ENCODE data around the gene KRTAP15-1.

The KRTAP15-1 gene

DNA sequence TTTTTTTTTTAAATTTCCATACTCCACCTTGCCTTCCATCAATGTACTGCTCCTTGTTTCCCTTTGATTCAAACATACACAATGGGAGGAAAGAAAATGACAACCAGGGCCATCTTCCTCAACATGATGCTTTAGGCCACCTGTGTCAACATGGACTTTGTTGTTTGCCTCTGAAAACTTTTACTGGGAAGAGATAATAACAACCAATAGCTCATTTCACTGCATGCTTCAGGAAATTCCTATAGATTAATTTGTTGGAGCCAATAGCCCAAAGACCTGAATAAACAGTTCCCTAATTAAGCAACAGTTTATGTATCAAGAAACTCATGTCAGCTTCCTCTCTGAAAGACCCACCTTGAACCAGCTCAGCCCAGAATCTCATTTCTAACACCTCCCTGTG is 3.2 kb downstream of the KRTAP15-1 start:
- no peaks in the 10 kb centered on the region for H3K9me3 ChIP-seq (ENCODE audit: control insufficient read depth in 2 of 2, low read length in 2 of 2)
- H3K4me3 ChIP-seq (ENCODE audit: low read length in 2 of 2): no peak overlapping the region
- no peaks in the 10 kb centered on the region for H3K4me1 ChIP-seq (ENCODE audit: control insufficient read depth, insufficient read depth, low read length)
- H3K27ac ChIP-seq (ENCODE audit: low read length): no peak overlapping the region
- H3K27me3 ChIP-seq (ENCODE audit: control insufficient read depth in 1 of 2, insufficient read depth in 2 of 2, low read length in 2 of 2): no peaks in the 10 kb centered on the region
- H3K9ac ChIP-seq (ENCODE audit: low read length in 2 of 2): no peak overlapping the region
- no peaks in the 10 kb centered on the region for H3K36me3 ChIP-seq (ENCODE audit: control insufficient read depth in 2 of 2, insufficient read depth in 2 of 2, low read length in 2 of 2)

DNA sequence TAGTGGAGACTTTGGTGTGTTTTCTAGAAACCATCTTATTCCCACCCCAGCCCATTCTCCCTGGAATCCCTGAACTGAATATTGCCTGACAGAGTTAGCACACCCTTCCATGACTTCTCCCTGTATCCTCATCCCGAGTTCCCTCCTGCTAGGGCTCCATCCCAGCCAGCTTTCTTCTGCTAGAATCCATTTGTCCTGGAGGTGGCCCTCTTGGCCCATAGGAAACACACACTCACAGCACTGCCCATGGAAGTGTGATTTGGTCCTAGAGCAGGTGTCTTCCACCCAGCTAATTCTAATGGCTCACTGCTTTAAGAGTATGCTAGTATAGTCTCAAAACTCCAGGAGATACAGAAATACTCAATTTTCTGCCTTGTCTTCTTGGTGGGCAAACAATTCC is 4.1 kb downstream of the KRTAP15-1 start:
- Histone ChIP-seq H3K27me3 (ENCODE audit: control insufficient read depth in 1 of 2, insufficient read depth in 2 of 2, low read length in 2 of 2) (no peaks in the 10 kb centered on the region), H3K4me3 (ENCODE audit: low read length in 2 of 2) (no peak overlapping the region), H3K27ac (ENCODE audit: low read length) (no peak overlapping the region), H3K9me3 (ENCODE audit: control insufficient read depth in 2 of 2, low read length in 2 of 2) (no peaks in the 10 kb centered on the region), H3K4me1 (ENCODE audit: control insufficient read depth, insufficient read depth, low read length) (no peaks in the 10 kb centered on the region), H3K9ac (ENCODE audit: low read length in 2 of 2) (no peak overlapping the region), H3K36me3 (ENCODE audit: control insufficient read depth in 2 of 2, insufficient read depth in 2 of 2, low read length in 2 of 2) (no peaks in the 10 kb centered on the region)

DNA sequence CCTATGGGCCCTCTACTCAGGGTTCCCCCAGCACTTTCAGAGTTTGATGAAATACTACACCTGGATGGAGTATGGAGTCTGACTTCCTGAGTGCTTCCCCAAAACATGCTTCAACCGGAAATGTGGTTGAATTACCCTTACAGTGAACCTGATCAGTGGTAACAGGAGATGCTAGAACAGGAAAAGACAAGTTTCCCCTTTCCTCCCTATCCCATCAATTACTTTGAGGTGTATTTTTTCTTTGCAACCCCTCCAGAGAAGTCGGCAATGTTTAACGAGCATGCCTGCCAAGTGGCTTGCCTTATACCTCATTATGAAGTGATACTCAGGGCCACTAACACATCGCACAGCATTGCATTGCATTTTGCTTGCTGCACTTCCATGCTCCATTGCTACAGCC is 7.0 kb downstream of the KRTAP15-1 start:
- Histone ChIP-seq H3K27ac (ENCODE audit: low read length) (no peak overlapping the region), H3K9me3 (ENCODE audit: control insufficient read depth in 2 of 2, low read length in 2 of 2) (no peaks in the 10 kb centered on the region), H3K4me3 (ENCODE audit: low read length in 2 of 2) (no peak overlapping the region), H3K36me3 (ENCODE audit: control insufficient read depth in 2 of 2, insufficient read depth in 2 of 2, low read length in 2 of 2) (no peaks in the 10 kb centered on the region), H3K27me3 (ENCODE audit: control insufficient read depth in 1 of 2, insufficient read depth in 2 of 2, low read length in 2 of 2) (no peaks in the 10 kb centered on the region), H3K4me1 (ENCODE audit: control insufficient read depth, insufficient read depth, low read length) (no peaks in the 10 kb centered on the region), H3K9ac (ENCODE audit: low read length in 2 of 2) (no peak overlapping the region)

DNA sequence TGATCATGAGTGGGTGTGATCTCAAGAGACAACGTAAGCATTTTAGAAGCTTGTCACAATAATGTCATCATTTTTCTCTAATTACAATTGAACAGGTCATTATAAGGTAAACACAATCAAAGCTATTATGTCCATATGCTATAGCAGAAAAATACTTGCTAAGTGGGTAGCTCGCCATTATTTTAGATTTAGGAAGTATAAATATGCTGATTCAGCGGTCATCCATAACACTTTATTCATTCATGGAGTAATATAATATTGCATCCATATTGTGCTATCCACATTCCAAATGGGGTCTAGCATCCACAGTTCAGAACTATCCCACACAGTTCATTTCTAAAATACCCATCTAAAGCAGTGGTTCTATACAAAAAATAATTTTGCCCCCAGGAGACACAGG is 8.4 kb downstream of the KRTAP15-1 start:
- Histone ChIP-seq H3K4me1 (ENCODE audit: control insufficient read depth, insufficient read depth, low read length) (no peaks in the 10 kb centered on the region), H3K36me3 (ENCODE audit: control insufficient read depth in 2 of 2, insufficient read depth in 2 of 2, low read length in 2 of 2) (no peaks in the 10 kb centered on the region), H3K4me3 (ENCODE audit: low read length in 2 of 2) (no peak overlapping the region), H3K9ac (ENCODE audit: low read length in 2 of 2) (no peak overlapping the region), H3K27ac (ENCODE audit: low read length) (no peak overlapping the region), H3K9me3 (ENCODE audit: control insufficient read depth in 2 of 2, low read length in 2 of 2) (no peaks in the 10 kb centered on the region), H3K27me3 (ENCODE audit: control insufficient read depth in 1 of 2, insufficient read depth in 2 of 2, low read length in 2 of 2) (no peaks in the 10 kb centered on the region)

DNA sequence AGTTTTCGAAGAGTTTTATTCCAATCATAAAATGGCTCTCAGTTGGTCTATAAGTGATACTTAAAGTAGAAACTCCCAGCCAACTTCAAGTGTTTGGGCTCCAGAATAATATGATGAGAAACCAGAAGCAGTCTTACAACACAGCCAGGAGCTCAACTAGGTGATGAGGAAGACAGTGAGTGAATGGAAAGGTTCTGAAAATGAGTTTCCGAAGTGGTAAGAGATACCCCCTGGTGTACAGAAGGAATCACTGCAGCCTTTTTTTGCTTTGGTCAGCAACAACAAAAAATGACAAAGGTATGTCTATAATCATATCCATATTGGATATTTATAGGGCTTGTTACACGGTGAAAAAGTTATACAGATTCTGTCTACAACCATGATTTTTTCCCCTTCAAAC is 23.6 kb downstream of the KRTAP15-1 start:
- H3K9ac ChIP-seq (ENCODE audit: low read length in 2 of 2): no peak overlapping the region
- no peaks in the 10 kb centered on the region for H3K36me3 ChIP-seq (ENCODE audit: control insufficient read depth in 2 of 2, insufficient read depth in 2 of 2, low read length in 2 of 2)
- no peaks in the 10 kb centered on the region for H3K27me3 ChIP-seq (ENCODE audit: control insufficient read depth in 1 of 2, insufficient read depth in 2 of 2, low read length in 2 of 2)
- no peaks in the 10 kb centered on the region for H3K4me1 ChIP-seq (ENCODE audit: control insufficient read depth, insufficient read depth, low read length)
- H3K27ac ChIP-seq (ENCODE audit: low read length): no peak overlapping the region
- no peak overlapping the region for H3K4me3 ChIP-seq (ENCODE audit: low read length in 2 of 2)
- H3K9me3 ChIP-seq (ENCODE audit: control insufficient read depth in 2 of 2, low read length in 2 of 2): no peaks in the 10 kb centered on the region

DNA sequence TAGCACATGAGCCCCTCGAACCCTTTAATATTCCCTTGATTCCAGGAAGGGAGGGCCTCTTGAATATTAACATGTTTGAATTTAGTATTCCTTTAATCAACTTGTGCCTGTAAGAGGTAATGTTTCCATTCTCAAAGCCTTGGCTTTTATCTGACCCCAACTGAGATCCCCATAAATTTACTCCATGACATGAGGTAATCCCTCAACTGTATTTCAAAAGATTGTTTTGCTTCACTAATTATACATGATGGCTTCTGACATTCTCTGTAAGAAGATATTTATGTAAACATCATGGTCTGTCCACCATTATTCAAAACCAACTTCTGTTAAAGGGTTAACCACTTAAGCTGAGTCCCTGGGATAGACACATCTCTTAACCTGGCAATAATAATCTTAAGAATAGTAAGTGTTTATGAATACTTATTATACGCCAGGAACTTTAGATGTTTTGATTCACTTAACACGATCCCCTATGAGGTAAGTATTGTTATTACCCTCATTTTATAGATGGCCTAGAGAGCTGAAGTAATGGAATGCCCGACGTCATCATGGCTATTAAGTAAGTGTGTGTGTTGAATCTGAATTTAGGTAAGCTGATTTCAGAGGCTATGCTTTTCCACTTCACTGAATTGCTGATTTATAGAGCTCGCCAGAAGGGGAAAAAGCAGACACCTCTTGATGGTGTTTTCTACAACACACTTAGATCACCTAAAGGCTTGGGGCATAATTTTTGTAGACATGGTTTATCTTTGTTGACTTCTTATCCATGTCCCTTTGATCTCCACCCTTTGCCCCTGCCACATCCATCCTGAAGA is 29.0 kb downstream of the KRTAP15-1 start:
- Histone ChIP-seq H3K27me3 (ENCODE audit: control insufficient read depth in 1 of 2, insufficient read depth in 2 of 2, low read length in 2 of 2) (no peaks in the 10 kb centered on the region), H3K36me3 (ENCODE audit: control insufficient read depth in 2 of 2, insufficient read depth in 2 of 2, low read length in 2 of 2) (no peaks in the 10 kb centered on the region), H3K4me1 (ENCODE audit: control insufficient read depth, insufficient read depth, low read length) (no peaks in the 10 kb centered on the region)

DNA sequence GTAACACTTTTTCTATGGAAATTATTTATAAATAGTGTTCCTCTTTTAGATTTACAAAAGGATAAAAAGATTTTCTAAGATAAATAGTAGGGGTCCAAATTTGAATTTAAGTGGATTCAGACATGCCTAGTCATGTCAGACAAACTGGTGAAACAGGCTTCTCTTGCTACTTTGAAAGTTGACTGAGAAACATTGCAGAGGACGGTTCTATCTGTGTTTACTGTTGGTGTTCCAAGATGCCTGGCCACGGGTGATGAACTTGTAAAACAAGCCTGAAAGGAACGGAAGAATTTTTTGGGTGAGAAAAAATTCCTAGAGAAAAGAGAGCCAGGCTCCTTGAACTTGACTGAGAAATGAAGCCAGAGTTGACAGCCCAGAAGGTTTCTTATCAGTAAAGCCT is 37.9 kb downstream of the KRTAP15-1 start:
- Histone ChIP-seq H3K4me3 (ENCODE audit: low read length in 2 of 2) (no peak overlapping the region), H3K27ac (ENCODE audit: low read length) (no peak overlapping the region), H3K27me3 (ENCODE audit: control insufficient read depth in 1 of 2, insufficient read depth in 2 of 2, low read length in 2 of 2) (no peaks in the 10 kb centered on the region), H3K4me1 (ENCODE audit: control insufficient read depth, insufficient read depth, low read length) (no peaks in the 10 kb centered on the region), H3K9ac (ENCODE audit: low read length in 2 of 2) (no peak overlapping the region), H3K36me3 (ENCODE audit: control insufficient read depth in 2 of 2, insufficient read depth in 2 of 2, low read length in 2 of 2) (no peaks in the 10 kb centered on the region), H3K9me3 (ENCODE audit: control insufficient read depth in 2 of 2, low read length in 2 of 2) (no peaks in the 10 kb centered on the region)

More for the DNA sequence above, 29.0 kb downstream of the KRTAP15-1 start:
- H3K4me3 ChIP-seq (ENCODE audit: low read length in 2 of 2): no peak overlapping the region
- no peak overlapping the region for H3K27ac ChIP-seq (ENCODE audit: low read length)
- no peak overlapping the region for H3K9ac ChIP-seq (ENCODE audit: low read length in 2 of 2)
- no peaks in the 10 kb centered on the region for H3K9me3 ChIP-seq (ENCODE audit: control insufficient read depth in 2 of 2, low read length in 2 of 2)

DNA sequence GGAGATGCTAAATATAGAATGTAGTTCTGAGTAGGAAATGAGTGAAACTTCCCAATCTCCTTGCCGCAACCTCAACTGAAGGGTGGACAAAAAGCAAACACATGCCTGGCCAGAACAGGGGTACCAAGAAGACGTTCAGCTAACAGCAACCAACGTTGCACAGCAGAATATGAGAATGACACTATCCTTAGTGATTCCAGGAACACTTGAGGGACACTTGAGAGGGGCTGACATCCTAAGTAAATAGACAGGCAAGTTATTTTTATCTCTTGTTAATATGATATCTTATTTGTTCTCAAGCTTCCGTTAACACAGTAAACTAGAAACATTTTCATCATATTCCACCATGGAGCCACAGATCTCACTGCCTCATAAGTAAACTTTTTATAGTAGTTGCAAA is 39.2 kb downstream of the KRTAP15-1 start:
- Histone ChIP-seq H3K4me1 (ENCODE audit: control insufficient read depth, insufficient read depth, low read length) (no peaks in the 10 kb centered on the region), H3K27me3 (ENCODE audit: control insufficient read depth in 1 of 2, insufficient read depth in 2 of 2, low read length in 2 of 2) (no peaks in the 10 kb centered on the region), H3K36me3 (ENCODE audit: control insufficient read depth in 2 of 2, insufficient read depth in 2 of 2, low read length in 2 of 2) (no peaks in the 10 kb centered on the region), H3K27ac (ENCODE audit: low read length) (no peak overlapping the region), H3K4me3 (ENCODE audit: low read length in 2 of 2) (no peak overlapping the region), H3K9me3 (ENCODE audit: control insufficient read depth in 2 of 2, low read length in 2 of 2) (no peaks in the 10 kb centered on the region), H3K9ac (ENCODE audit: low read length in 2 of 2) (no peak overlapping the region)

DNA sequence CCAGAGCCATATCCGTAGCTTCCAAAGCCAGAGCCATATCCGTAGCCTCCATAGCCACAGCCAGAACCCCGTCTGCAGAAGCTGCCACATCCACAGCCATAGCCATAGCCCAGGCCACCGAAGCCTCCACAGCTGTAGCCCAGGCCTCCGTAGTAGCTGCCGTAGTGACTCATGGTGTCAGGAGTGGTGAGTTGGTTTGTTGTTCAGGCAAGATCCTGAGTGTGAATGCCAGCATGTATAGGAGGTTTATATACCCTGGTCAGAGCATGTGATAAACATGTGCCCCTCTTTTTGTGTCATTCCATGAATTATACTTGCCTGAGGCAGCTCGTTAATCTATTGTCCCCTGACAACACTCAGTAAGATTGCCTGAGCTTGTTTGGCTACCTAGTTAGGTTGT is 40.1 kb downstream of the KRTAP15-1 start, which contains the start of gene KRTAP19-1:
TSS of gene KRTAP19-1 (minus strand) at position 223 of the 400 bp plus-strand sequence. CDS start at position 173, 50 bp downstream.
- H3K36me3 ChIP-seq (ENCODE audit: control insufficient read depth in 2 of 2, insufficient read depth in 2 of 2, low read length in 2 of 2): no peaks in the 10 kb centered on the region
- H3K9me3 ChIP-seq (ENCODE audit: control insufficient read depth in 2 of 2, low read length in 2 of 2): no peaks in the 10 kb centered on the region
- H3K27ac ChIP-seq (ENCODE audit: low read length): no peak within 1 kb of the TSS
- no peaks in the 10 kb centered on the region for H3K4me1 ChIP-seq (ENCODE audit: control insufficient read depth, insufficient read depth, low read length)
- no peak within 1 kb of the TSS for H3K4me3 ChIP-seq (ENCODE audit: low read length in 2 of 2)
- no peaks in the 10 kb centered on the region for H3K27me3 ChIP-seq (ENCODE audit: control insufficient read depth in 1 of 2, insufficient read depth in 2 of 2, low read length in 2 of 2)
- no peak within 1 kb of the TSS for H3K9ac ChIP-seq (ENCODE audit: low read length in 2 of 2)

DNA sequence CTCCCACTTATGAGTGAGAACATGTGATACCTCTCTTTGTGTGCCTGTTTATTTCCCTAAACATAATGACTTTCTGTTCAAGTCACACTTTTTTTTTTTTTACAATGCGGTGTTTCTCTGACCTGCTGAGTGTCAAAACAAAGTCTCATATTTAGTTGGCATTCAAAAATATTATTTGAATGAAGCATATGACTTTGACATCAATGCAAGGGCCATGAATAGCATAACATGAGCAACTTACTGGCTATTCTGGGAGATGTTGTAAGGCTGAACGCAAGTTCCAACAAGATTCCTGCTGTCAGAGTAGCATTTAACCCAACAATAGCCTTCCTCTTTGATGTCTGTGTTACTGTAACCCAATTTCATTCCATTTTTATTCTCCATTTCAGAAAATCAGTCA is 42.1 kb downstream of the KRTAP15-1 start:
- H3K4me1 ChIP-seq (ENCODE audit: control insufficient read depth, insufficient read depth, low read length): no peaks in the 10 kb centered on the region
- no peak overlapping the region for H3K27ac ChIP-seq (ENCODE audit: low read length)
- no peak overlapping the region for H3K9ac ChIP-seq (ENCODE audit: low read length in 2 of 2)
- no peak overlapping the region for H3K4me3 ChIP-seq (ENCODE audit: low read length in 2 of 2)
- H3K9me3 ChIP-seq (ENCODE audit: control insufficient read depth in 2 of 2, low read length in 2 of 2): no peaks in the 10 kb centered on the region
- no peaks in the 10 kb centered on the region for H3K36me3 ChIP-seq (ENCODE audit: control insufficient read depth in 2 of 2, insufficient read depth in 2 of 2, low read length in 2 of 2)
- no peaks in the 10 kb centered on the region for H3K27me3 ChIP-seq (ENCODE audit: control insufficient read depth in 1 of 2, insufficient read depth in 2 of 2, low read length in 2 of 2)

DNA sequence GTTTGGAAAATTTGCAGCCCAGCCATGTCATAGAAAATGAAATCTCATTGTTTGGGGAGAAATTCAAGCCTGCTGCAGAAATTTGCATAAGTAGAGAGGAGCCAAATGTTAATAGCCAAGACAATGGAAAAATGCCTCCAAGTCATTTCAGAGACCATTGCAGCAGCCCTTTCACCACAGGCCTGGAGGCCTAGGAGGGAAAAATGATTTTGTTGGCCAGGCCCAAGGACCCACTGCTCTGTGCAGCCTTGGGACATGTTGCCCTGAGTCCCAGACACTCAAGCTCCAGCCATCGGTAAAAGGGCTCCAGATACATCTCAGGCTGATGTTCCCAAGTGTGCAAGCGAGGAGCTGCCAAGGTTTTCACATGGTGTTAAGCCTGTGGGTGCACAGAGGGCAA is 46.1 kb downstream of the KRTAP15-1 start:
- no peaks in the 10 kb centered on the region for H3K36me3 ChIP-seq (ENCODE audit: control insufficient read depth in 2 of 2, insufficient read depth in 2 of 2, low read length in 2 of 2)
- H3K4me1 ChIP-seq (ENCODE audit: control insufficient read depth, insufficient read depth, low read length): no peaks in the 10 kb centered on the region
- no peaks in the 10 kb centered on the region for H3K27me3 ChIP-seq (ENCODE audit: control insufficient read depth in 1 of 2, insufficient read depth in 2 of 2, low read length in 2 of 2)
- H3K9ac ChIP-seq (ENCODE audit: low read length in 2 of 2): no peak overlapping the region
- H3K9me3 ChIP-seq (ENCODE audit: control insufficient read depth in 2 of 2, low read length in 2 of 2): no peaks in the 10 kb centered on the region
- no peak overlapping the region for H3K4me3 ChIP-seq (ENCODE audit: low read length in 2 of 2)
- no peak overlapping the region for H3K27ac ChIP-seq (ENCODE audit: low read length)

Data from stomach smooth muscle (tissue), 2 donors.